Measurements from ENCODE around the gene RAB17.

RAB17 gene

DNA sequence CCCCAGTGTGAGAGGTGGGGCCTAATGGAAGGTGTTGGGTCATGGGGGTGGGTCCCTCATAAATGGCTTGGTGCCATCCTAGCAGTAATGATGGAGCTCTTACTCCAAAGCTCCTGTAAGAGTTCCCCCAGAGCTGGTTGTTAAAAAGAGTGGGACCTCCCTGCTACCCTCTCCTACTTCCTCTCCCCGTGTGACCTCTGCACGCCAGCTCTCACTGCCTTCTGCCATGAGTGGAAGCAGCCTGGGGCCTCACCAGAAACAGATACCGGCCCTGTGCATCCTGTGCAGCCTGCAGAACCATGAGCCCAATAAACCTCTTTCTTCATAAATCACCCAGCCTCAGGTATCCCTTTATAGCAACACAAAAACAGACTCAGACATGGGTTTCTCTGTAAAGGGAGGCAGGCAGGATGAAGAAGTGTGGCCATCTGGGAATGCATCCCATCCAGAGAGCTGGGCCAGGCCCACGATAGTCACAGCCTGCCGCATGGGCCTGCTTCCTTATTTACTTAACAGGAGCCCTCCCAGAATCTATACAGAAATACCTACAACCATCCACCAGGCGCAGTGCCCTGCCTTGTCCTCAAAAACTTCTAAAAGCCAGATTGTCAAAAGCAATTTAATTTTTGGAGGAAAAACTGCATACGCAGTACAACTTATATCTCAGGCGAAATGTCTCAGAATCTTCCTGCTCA is 16.7 kb downstream of the RAB17 start:
- DNase-seq (ENCODE audit: low read depth) = no peak
- TF ChIP-seq, protein P1, sequence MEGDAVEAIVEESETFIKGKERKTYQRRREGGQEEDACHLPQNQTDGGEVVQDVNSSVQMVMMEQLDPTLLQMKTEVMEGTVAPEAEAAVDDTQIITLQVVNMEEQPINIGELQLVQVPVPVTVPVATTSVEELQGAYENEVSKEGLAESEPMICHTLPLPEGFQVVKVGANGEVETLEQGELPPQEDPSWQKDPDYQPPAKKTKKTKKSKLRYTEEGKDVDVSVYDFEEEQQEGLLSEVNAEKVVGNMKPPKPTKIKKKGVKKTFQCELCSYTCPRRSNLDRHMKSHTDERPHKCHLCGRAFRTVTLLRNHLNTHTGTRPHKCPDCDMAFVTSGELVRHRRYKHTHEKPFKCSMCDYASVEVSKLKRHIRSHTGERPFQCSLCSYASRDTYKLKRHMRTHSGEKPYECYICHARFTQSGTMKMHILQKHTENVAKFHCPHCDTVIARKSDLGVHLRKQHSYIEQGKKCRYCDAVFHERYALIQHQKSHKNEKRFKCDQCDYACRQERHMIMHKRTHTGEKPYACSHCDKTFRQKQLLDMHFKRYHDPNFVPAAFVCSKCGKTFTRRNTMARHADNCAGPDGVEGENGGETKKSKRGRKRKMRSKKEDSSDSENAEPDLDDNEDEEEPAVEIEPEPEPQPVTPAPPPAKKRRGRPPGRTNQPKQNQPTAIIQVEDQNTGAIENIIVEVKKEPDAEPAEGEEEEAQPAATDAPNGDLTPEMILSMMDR (conservative IDR thresholded peaks at IDR 0.05; ENCODE audit: low read length) = no peak
- H3K4me3 ChIP-seq (ENCODE audit: low read length) = no peak overlapping the region

DNA sequence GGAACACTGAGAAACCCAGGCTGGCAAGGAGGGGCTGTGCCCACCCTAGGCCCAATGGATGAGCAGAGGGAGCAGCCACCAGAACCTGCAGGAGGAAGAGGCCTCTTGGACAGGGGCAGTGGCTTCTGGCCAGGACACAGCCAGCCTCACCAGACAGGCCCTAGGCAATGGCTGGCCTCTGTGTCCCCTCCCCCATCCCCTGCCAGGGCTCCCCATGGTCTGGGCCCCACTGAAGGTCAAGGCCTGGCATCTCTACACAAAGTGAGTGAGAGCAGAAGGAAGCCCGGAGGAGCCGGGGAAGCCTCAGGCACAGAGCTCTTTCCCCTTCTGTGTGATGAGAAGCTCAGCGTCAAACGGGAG is 17.8 kb downstream of the RAB17 start:
- TF ChIP-seq, protein P1 (conservative IDR thresholded peaks at IDR 0.05; ENCODE audit: low read length) = no peak
- H3K4me3 ChIP-seq (ENCODE audit: low read length) = no peak overlapping the region
- DNase-seq (ENCODE audit: low read depth) = no peak

DNA sequence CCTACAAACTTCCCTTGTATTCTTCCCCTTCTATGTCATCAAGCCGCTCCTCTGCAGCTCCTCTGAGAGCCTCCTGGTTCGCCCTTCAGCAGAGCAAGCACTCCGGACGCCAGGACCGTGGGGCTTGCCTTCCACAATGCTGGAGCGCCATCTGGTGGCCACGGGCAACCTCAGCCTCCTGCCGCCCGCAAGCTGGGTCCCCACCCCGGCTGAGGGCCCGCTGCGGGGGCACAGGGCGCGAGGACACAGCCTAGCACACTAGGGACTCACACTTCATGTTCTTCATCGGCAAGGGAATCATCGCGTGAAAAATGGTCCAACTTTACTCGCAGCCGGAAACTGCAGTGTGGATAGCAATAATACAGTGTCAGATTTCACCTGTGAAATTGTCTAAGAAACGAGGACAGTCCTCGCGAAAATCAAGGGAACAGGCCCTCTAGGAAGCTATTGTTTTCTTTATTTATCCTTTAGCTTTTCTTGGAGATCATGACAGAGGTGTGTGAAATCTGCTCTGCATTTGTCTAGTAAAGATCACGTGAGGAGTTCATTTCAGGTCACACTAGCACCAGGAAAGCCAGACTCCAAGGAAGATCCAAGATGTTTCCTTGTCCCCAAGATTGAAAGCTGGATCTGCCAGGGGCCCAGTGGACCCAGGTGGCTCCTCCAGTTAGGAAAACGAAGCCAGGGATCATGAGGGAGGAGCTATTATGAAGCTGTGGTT is 18.4 kb downstream of the RAB17 start:
- peak overlapping the region; percentile 7; the same call in 1 of the 2 replicates for H3K4me3 ChIP-seq (ENCODE audit: low read length)
- TF ChIP-seq, protein P1 (conservative IDR thresholded peaks at IDR 0.05; ENCODE audit: low read length) = peak; percentile 92
- DNase-seq (ENCODE audit: low read depth) = peak; percentile 90

DNA sequence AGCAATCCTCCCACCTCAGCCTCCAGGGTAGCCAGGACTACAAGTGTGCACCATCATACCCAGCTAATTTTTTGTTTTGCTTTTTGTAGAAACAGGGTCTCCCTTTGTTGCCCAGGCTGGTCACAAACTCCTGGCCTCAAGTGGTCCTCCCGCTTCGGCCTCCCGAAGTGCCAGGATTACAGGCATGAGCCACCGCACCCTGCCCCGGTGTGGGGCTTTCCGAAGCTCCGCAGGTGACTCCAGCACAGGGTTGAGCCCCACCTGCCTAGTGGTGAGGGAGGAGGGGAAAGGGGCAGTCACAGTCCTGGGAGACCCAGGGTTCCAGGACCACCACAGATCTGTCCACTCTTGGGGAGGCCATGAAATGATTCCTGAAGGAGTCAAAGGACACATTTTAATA is 19.0 kb downstream of the RAB17 start:
- DNase-seq (ENCODE audit: low read depth) = no peak
- H3K4me3 ChIP-seq (ENCODE audit: low read length) = no peak overlapping the region
- TF ChIP-seq, protein P1 (conservative IDR thresholded peaks at IDR 0.05; ENCODE audit: low read length) = no peak

DNA sequence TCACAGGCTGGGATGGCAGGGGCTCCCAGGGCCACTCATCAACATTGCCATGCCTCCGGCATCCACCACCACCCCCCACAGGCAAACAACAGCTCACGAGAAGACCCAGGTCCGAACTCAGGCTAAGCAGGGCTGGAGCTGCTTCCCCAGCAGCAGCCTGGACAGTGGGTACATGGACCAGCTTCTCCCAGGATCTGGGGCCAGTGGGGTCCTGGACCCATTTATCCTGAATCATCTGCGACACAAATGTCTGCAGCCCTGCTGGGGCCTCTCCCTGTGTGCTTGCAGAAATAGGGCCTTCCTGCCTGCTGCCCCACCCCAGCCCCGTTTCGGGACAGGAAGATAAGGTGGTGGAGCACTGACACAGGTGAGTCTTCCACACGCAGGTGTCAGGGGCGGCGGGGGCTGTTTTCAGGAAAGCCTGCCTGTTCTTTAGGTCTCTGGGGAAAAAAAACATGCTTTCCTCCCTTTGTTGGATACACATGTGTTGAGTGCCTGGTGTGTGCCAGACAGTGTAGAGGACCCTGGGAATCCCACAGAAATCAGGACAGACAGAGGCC is 19.7 kb downstream of the RAB17 start:
- TF ChIP-seq, protein P1 (conservative IDR thresholded peaks at IDR 0.05; ENCODE audit: low read length) = no peak
- no peak for DNase-seq (ENCODE audit: low read depth)
- H3K4me3 ChIP-seq (ENCODE audit: low read length) = no peak overlapping the region

DNA sequence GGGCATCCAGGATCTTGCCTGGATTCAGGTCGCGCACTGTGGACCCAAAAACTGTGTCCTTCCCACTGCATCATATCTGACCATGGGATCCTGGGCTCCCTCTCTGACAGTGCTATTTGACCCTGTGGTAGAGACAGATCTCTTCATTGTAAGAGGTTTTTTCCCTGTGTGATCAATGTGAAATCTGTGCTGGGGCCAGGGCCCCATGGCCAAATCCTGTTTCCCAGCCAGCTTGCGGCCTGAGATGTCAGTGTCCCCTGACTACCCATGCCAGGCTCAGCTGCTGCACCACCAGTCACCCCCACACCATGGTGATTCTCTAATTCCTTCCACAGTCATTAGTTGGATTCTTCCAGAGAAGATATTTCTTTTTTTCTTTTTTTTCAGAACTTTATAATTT is 20.6 kb downstream of the RAB17 start:
- no peak for DNase-seq (ENCODE audit: low read depth)
- TF ChIP-seq, protein P1 (conservative IDR thresholded peaks at IDR 0.05; ENCODE audit: low read length) = no peak
- H3K4me3 ChIP-seq (ENCODE audit: low read length) = no peak overlapping the region

DNA sequence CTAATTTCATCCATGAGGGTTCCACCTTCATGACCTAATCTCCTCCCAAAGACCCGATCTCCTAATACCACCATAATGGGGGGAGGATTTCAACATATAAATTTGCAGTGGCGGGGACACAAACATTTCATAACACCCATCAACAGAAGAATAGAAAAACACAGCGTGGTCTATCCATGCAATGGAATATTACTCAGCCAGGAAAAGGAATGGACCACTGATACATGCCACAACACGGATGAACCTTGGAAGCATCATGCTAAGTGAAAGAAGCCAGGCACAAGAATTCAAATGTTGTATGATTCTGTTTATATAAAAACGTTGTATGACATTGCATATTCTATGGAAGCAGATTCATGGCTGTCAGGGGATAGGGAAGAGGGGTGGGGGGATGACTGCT is 21.5 kb downstream of the RAB17 start:
- H3K4me3 ChIP-seq (ENCODE audit: low read length) = no peak overlapping the region
- DNase-seq (ENCODE audit: low read depth) = no peak
- TF ChIP-seq, protein P1 (conservative IDR thresholded peaks at IDR 0.05; ENCODE audit: low read length) = no peak
